Measurements from ENCODE around the gene NDUFAF5. TPM values are rescaled to one million over a fixed set of nuclear protein-coding genes. Genes with fewer than 3 reads are reported as not detected.

NDUFAF5 gene
- total RNA-seq, 1 experiment from 2014 or later = 34.9 TPM

DNA sequence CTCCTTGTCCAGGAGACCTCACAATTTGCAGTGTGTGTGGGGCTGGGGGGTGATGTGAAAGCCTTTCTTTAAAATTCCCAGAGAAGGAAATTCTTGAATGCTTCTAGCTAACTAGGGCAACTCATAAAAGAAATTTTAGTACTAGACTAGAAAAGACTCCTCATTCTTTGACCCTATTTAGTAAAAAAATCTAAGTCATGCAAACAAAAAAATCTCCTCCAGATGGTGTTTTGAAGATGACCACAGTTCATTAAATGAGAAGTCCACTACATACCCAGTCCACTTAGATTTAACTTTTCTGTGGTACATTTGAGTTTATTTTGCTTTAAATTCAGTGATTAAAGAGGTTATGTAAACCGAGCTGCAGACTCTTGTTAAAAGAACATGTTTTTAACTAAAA, 67.5 kb downstream of the NDUFAF5 start:
- H3K4me3 Mint-ChIP-seq (ENCODE audit: unreplicated experiment) = no peak overlapping the region
- H3K9me3 Mint-ChIP-seq (ENCODE audit: unreplicated experiment) = peaks cover 11% of the 10 kb centered on the region
- H3K27me3 Mint-ChIP-seq (ENCODE audit: insufficient read depth, unreplicated experiment) = peaks cover 38% of the 10 kb centered on the region
- H3K9me3 ChIP-seq = no peaks in the 10 kb centered on the region
- DNase-seq = no peak
- no peak for TF ChIP-seq CTCF (IDR thresholded peaks at IDR 0.05; ENCODE audit: insufficient read depth in 1 of 2, low read depth in 1 of 2, low read length in 1 of 2, severe bottlenecking in 1 of 2, unreplicated experiment in 1 of 2)
- BruUV-seq (replicated peaks) = no TSS peak
- POLR2A ChIA-PET = no interaction called here
- no peaks in the 10 kb centered on the region for H3K4me1 Mint-ChIP-seq (ENCODE audit: low read depth, unreplicated experiment)
- no peak overlapping the region for H3K27ac Mint-ChIP-seq (ENCODE audit: unreplicated experiment)
- H3K36me3 Mint-ChIP-seq (ENCODE audit: insufficient read depth, unreplicated experiment) = no peaks in the 10 kb centered on the region
- H3K4me3 ChIP-seq (ENCODE audit: low read depth, low read length) = no peak overlapping the region
- H3K36me3 ChIP-seq (ENCODE audit: control insufficient read depth, insufficient read depth, low read length) = no peaks in the 10 kb centered on the region
- intact Hi-C loops (cut with micrococcal nuclease; ENCODE audit: unreplicated experiment) = no loop called here
- no peaks in the 10 kb centered on the region for H3K4me1 ChIP-seq
- CTCF ChIA-PET = no interaction called here
- no peaks in the 10 kb centered on the region; the same call in 1 of the 2 replicates for H3K27me3 ChIP-seq (replicated peaks; ENCODE audit: control insufficient read depth, insufficient read depth, low read length)

GRCh38 chr20:13855613-13856012, 70.8 kb downstream of the NDUFAF5 start:
- ChIA-PET CTCF (no interaction called here), POLR2A (no interaction called here)
- Histone ChIP-seq H3K27me3 (replicated peaks; ENCODE audit: control insufficient read depth, insufficient read depth, low read length) (no peaks in the 10 kb centered on the region; the same call in 1 of the 2 replicates), H3K4me3 (ENCODE audit: low read depth, low read length) (no peak overlapping the region), H3K4me1 (no peaks in the 10 kb centered on the region), H3K9me3 (no peaks in the 10 kb centered on the region), H3K36me3 (ENCODE audit: control insufficient read depth, insufficient read depth, low read length) (no peaks in the 10 kb centered on the region)
- H3K36me3 Mint-ChIP-seq (ENCODE audit: insufficient read depth, unreplicated experiment) = no peaks in the 10 kb centered on the region
- TF ChIP-seq CTCF (IDR thresholded peaks at IDR 0.05; ENCODE audit: insufficient read depth in 1 of 2, low read depth in 1 of 2, low read length in 1 of 2, severe bottlenecking in 1 of 2, unreplicated experiment in 1 of 2) = no peak
- H3K27ac Mint-ChIP-seq (ENCODE audit: unreplicated experiment) = no peak overlapping the region
- DNase-seq = no peak
- intact Hi-C loops (cut with micrococcal nuclease; ENCODE audit: unreplicated experiment) = no loop called here
- no peak overlapping the region for H3K4me3 Mint-ChIP-seq (ENCODE audit: unreplicated experiment)
- BruUV-seq (replicated peaks) = no TSS peak
- no peaks in the 10 kb centered on the region for H3K9me3 Mint-ChIP-seq (ENCODE audit: unreplicated experiment)
- peaks cover 39% of the 10 kb centered on the region for H3K27me3 Mint-ChIP-seq (ENCODE audit: insufficient read depth, unreplicated experiment)
- no peaks in the 10 kb centered on the region for H3K4me1 Mint-ChIP-seq (ENCODE audit: low read depth, unreplicated experiment)

DNA sequence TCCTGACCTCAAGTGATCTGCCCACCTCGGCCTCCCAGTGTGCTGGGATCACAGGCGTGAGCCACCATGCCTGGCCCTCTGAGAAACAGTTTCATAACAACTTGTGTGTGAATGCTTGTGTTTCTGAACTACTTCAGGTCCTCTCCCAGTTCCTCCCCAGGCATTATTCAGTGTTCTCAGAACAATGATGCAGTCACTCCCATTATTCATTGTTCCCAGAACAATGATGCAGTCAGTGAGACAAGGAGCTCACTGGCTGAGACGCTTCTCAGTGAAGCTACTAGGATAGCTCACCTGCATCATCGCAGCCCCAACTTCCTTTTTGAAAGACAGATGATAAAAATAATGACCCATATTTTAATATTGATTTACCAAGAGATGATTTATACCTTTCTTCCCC, 71.5 kb downstream of the NDUFAF5 start:
- ChIA-PET POLR2A (no interaction called here), CTCF (interaction anchor here (0.6 kb wide), 1 partner anchor 9 kb away, joined by 3 read pairs; no protein-coding TSS in a partner anchor)
- Histone ChIP-seq H3K4me1 (no peaks in the 10 kb centered on the region), H3K9me3 (no peaks in the 10 kb centered on the region), H3K4me3 (ENCODE audit: low read depth, low read length) (no peak overlapping the region), H3K36me3 (ENCODE audit: control insufficient read depth, insufficient read depth, low read length) (no peaks in the 10 kb centered on the region), H3K27me3 (replicated peaks; ENCODE audit: control insufficient read depth, insufficient read depth, low read length) (no peaks in the 10 kb centered on the region; the same call in 1 of the 2 replicates)
- no peaks in the 10 kb centered on the region for H3K4me1 Mint-ChIP-seq (ENCODE audit: low read depth, unreplicated experiment)
- no peak overlapping the region for H3K27ac Mint-ChIP-seq (ENCODE audit: unreplicated experiment)
- no TSS peak for BruUV-seq (replicated peaks)
- H3K4me3 Mint-ChIP-seq (ENCODE audit: unreplicated experiment) = no peak overlapping the region
- TF ChIP-seq CTCF (IDR thresholded peaks at IDR 0.05; ENCODE audit: insufficient read depth in 1 of 2, low read depth in 1 of 2, low read length in 1 of 2, severe bottlenecking in 1 of 2, unreplicated experiment in 1 of 2) = no peak
- no peaks in the 10 kb centered on the region for H3K36me3 Mint-ChIP-seq (ENCODE audit: insufficient read depth, unreplicated experiment)
- intact Hi-C loops (cut with micrococcal nuclease; ENCODE audit: unreplicated experiment) = no loop called here
- no peaks in the 10 kb centered on the region for H3K9me3 Mint-ChIP-seq (ENCODE audit: unreplicated experiment)
- peaks cover 42% of the 10 kb centered on the region for H3K27me3 Mint-ChIP-seq (ENCODE audit: insufficient read depth, unreplicated experiment)
- DNase-seq = no peak
